Neural cell (in vitro differentiated cells): ENCODE measurements around the gene THUMPD1. TPM values are rescaled to one million over a fixed set of nuclear protein-coding genes. Genes with fewer than 3 reads are reported as not detected.

Source experiments
- H2AFZ ChIP-seq: fragments of 200-600, 300-800 bp; sonication (generic), shearing (Covaris generic); 2 replicates; pipeline ENCODE4 v1.6.0; 2014; ENCODE audit warnings: low read depth, mild to moderate bottlenecking, antibody characterized with exemption, low read length, moderate library complexity
- H3F3A ChIP-seq: fragments of 200-600 bp; shearing (Covaris generic); 2 replicates; pipeline ENCODE4 v1.6.1; 2016; ENCODE audit warnings: mild to moderate bottlenecking, moderate library complexity, mixed read lengths, antibody characterized with exemption, low read length; ENCODE audit not compliant: insufficient read depth, poor library complexity, severe bottlenecking
- H3K27ac ChIP-seq: fragments of 200-600, 300-800 bp; sonication (generic), shearing (Covaris generic); 2 replicates; pipeline ENCODE4 v1.5.1; 2014; ENCODE audit warnings: mild to moderate bottlenecking, low read length, moderate library complexity
- H3K27me3 ChIP-seq: fragments of 300-800, 200-600 bp; sonication (generic), shearing (Covaris generic); 2 replicates; pipeline ENCODE4 v1.6.0; 2014; ENCODE audit warnings: mild to moderate bottlenecking, low read depth, low read length, moderate library complexity; ENCODE audit not compliant: insufficient read depth
- H3K36me3 ChIP-seq: fragments of 300-800, 200-600 bp; sonication (generic), shearing (Covaris generic); 2 replicates; pipeline ENCODE4 v1.5.1; 2014; ENCODE audit warnings: mild to moderate bottlenecking, antibody characterized with exemption, low read length, moderate library complexity; ENCODE audit not compliant: insufficient read depth
- H3K4me2 ChIP-seq: fragments of 300-800, 200-600 bp; sonication (generic), shearing (Covaris generic); 2 replicates; pipeline ENCODE4 v1.6.0; 2014; ENCODE audit warnings: mild to moderate bottlenecking, low read length
- H3K4me3 ChIP-seq: fragments of 300-800, 200-600 bp; sonication (generic), shearing (Covaris generic); 2 replicates; pipeline ENCODE4 v1.5.1; 2014; ENCODE audit warnings: mild to moderate bottlenecking, low read length, moderate library complexity
- H3K79me2 ChIP-seq: fragments of 200-600 bp; shearing (Covaris generic); replicated peaks from 2 replicates; pipeline ENCODE4 v1.6.0; 2014; ENCODE audit warnings: mild to moderate bottlenecking, low read length, moderate library complexity; ENCODE audit not compliant: insufficient read depth
- H3K9ac ChIP-seq: fragments of 300-800, 200-600 bp; sonication (generic), shearing (Covaris generic); 2 replicates; pipeline ENCODE4 v1.6.1; 2016; ENCODE audit warnings: mild to moderate bottlenecking, low read length, mixed read lengths
- H3K9me2 ChIP-seq: fragments of 200-600 bp; shearing (Covaris generic); 2 replicates; pipeline ENCODE4 v1.6.1; 2016; ENCODE audit warnings: mild to moderate bottlenecking, low read length, mixed read lengths; ENCODE audit not compliant: insufficient read depth
- H3K9me3 ChIP-seq: fragments of 200-600, 300-800 bp; sonication (generic), shearing (Covaris generic); 2 replicates; pipeline ENCODE4 v1.6.1; 2016; ENCODE audit warnings: mild to moderate bottlenecking, mixed run types, low read length, moderate library complexity, mixed read lengths
- H4K20me1 ChIP-seq: fragments of 200-600 bp; shearing (Covaris generic); 2 replicates; pipeline ENCODE4 v1.6.1; 2016; ENCODE audit warnings: mild to moderate bottlenecking, mixed run types; ENCODE audit not compliant: insufficient read depth
- CTCF ChIP-seq: fragments of 450-650 bp; IDR thresholded peaks from 2 replicates; pipeline ENCODE4 v1.5.1; 2014; ENCODE audit warnings: antibody characterized with exemption, mild to moderate bottlenecking, moderate library complexity; ENCODE audit not compliant: poor library complexity, severe bottlenecking
- EP300 ChIP-seq: fragments of 450-650 bp; conservative IDR thresholded peaks from 2 replicates; pipeline ENCODE4 v1.6.1; 2014; ENCODE audit warnings: antibody characterized with exemption, mild to moderate bottlenecking, moderate library complexity; ENCODE audit not compliant: poor library complexity, severe bottlenecking
- EZH2 ChIP-seq: fragments of 200-600, 300-800 bp; shearing (Covaris generic), sonication (generic); IDR thresholded peaks from 2 replicates; pipeline ENCODE4 v1.6.1; 2014; ENCODE audit warnings: antibody characterized with exemption, low read length, borderline replicate concordance, mild to moderate bottlenecking; ENCODE audit not compliant: insufficient read depth, poor library complexity, severe bottlenecking
- MXI1 ChIP-seq: fragments of 450-650 bp; conservative IDR thresholded peaks from 2 replicates; pipeline ENCODE4 v1.6.1; 2014; ENCODE audit warnings: antibody characterized with exemption, mild to moderate bottlenecking; ENCODE audit not compliant: poor library complexity, severe bottlenecking
- POLR2AphosphoS5 ChIP-seq: IDR thresholded peaks from 2 replicates; pipeline ENCODE4 v1.6.1; 2012
- RAD21 ChIP-seq: fragments of 450-650 bp; conservative IDR thresholded peaks from 2 replicates; pipeline ENCODE4 v1.6.1; 2014; ENCODE audit warnings: antibody characterized with exemption, mild to moderate bottlenecking, moderate library complexity
- REST ChIP-seq: IDR thresholded peaks from 2 replicates; pipeline ENCODE4 v1.6.1; 2012; ENCODE audit warnings: borderline replicate concordance
- SMC3 ChIP-seq: fragments of 450-650 bp; conservative IDR thresholded peaks from 2 replicates; pipeline ENCODE4 v1.6.1; 2014; ENCODE audit warnings: antibody characterized with exemption, mild to moderate bottlenecking, moderate library complexity; ENCODE audit not compliant: poor library complexity
- TAF1 ChIP-seq: IDR thresholded peaks from 2 replicates; pipeline ENCODE4 v1.6.1; 2012; ENCODE audit warnings: low read depth
- polyA plus RNA-seq: library from polyadenylated mRNA; depleted of rRNA; stranded (reverse); fragments of >200 nt; gene quantifications from 2 replicates; pipeline ENCODE4 v1.2.3, GENCODE V29; 2014

Gene THUMPD1
- polyA plus RNA-seq, 1 donor from 2014 or later = 57.1 TPM

GRCh38 chr16:20744922-20745440 lies 3.4 kb upstream of the THUMPD1 start:
- no peak overlapping the region for H3K4me2 ChIP-seq
- TF ChIP-seq POLR2AphosphoS5 (no peak), MXI1 (no peak), TAF1 (no peak), EZH2 (no peak), EP300 (no peak), RAD21 (no peak), REST (no peak), CTCF (no peak), SMC3 (no peak)
- H3K9me2 ChIP-seq = no peaks in the 10 kb centered on the region
- no peaks in the 10 kb centered on the region for H3K9me3 ChIP-seq
- H3K27ac ChIP-seq = no peak overlapping the region
- no peaks in the 10 kb centered on the region for H3K27me3 ChIP-seq
- peaks cover 4% of the 10 kb centered on the region for H4K20me1 ChIP-seq
- no peaks in the 10 kb centered on the region for H3F3A ChIP-seq
- H3K79me2 ChIP-seq = peaks cover 12% of the 10 kb centered on the region
- no peak overlapping the region for H3K4me3 ChIP-seq
- H3K36me3 ChIP-seq = no peaks in the 10 kb centered on the region
- H2AFZ ChIP-seq = no peak overlapping the region
- no peak overlapping the region for H3K9ac ChIP-seq

GRCh38 chr16:20743591-20743990 lies 2.0 kb upstream of the THUMPD1 start:
- no peak overlapping the region for H2AFZ ChIP-seq
- no peak overlapping the region for H3K27ac ChIP-seq

More at GRCh38 chr16:20743591-20743990, 2.0 kb upstream of the THUMPD1 start:
- Histone ChIP-seq H3K9me3 (no peaks in the 10 kb centered on the region), H4K20me1 (peaks cover 4% of the 10 kb centered on the region), H3F3A (no peaks in the 10 kb centered on the region), H3K9ac (no peak overlapping the region), H3K4me2 (no peak overlapping the region), H3K79me2 (peaks cover 16% of the 10 kb centered on the region), H3K9me2 (no peaks in the 10 kb centered on the region), H3K36me3 (no peaks in the 10 kb centered on the region), H3K4me3 (no peak overlapping the region), H3K27me3 (no peaks in the 10 kb centered on the region)
- TF ChIP-seq SMC3 (no peak), EP300 (no peak), CTCF (no peak), POLR2AphosphoS5 (no peak), REST (no peak), TAF1 (no peak), RAD21 (no peak), MXI1 (no peak), EZH2 (no peak)
